H9 (cell line): ENCODE data around the gene ARHGAP24. TPM values are rescaled to one million over a fixed set of nuclear protein-coding genes. Genes with fewer than 3 reads are reported as not detected.

Source experiments
- DNase-seq: peaks from one replicate; pipeline ENCODE4 v3.0.0-alpha.2; 2017
- H2AFZ ChIP-seq: one replicate; pipeline ENCODE4 v1.6.1; 2013; ENCODE audit warnings: mild to moderate bottlenecking, low read length, control low read depth, moderate library complexity
- H2AK5ac ChIP-seq: 2 replicates; pipeline ENCODE4 v1.6.1; 2013; ENCODE audit warnings: low read length, control low read depth, mixed read lengths; ENCODE audit not compliant: insufficient read length
- H2BK120ac ChIP-seq: one replicate; pipeline ENCODE4 v1.6.1; 2013; ENCODE audit warnings: low read depth, mild to moderate bottlenecking, low read length, control low read depth, inconsistent platforms; ENCODE audit not compliant: poor library complexity, severe bottlenecking
- H2BK12ac ChIP-seq: 2 replicates; pipeline ENCODE4 v1.6.1; 2013; ENCODE audit warnings: low read length, control low read depth, mixed read lengths, low read depth; ENCODE audit not compliant: insufficient read length
- H2BK15ac ChIP-seq: 2 replicates; pipeline ENCODE4 v1.6.1; 2013; ENCODE audit warnings: low read depth, low read length, control low read depth
- H2BK20ac ChIP-seq: one replicate; pipeline ENCODE4 v1.6.1; 2013; ENCODE audit warnings: low read depth, mild to moderate bottlenecking, low read length, control low read depth, inconsistent platforms; ENCODE audit not compliant: poor library complexity, severe bottlenecking
- H2BK5ac ChIP-seq: 2 replicates; pipeline ENCODE4 v1.6.1; 2013; ENCODE audit warnings: low read length, control low read depth, mixed read lengths; ENCODE audit not compliant: insufficient read length
- H3K14ac ChIP-seq: 2 replicates; pipeline ENCODE4 v1.6.1; 2013; ENCODE audit warnings: low read length, control low read depth; ENCODE audit not compliant: insufficient read depth
- H3K18ac ChIP-seq: 2 replicates; pipeline ENCODE4 v1.6.1; 2013; ENCODE audit warnings: low read depth, mild to moderate bottlenecking, mixed read lengths, low read length, control low read depth; ENCODE audit not compliant: insufficient read length
- H3K23ac ChIP-seq: 2 replicates; pipeline ENCODE4 v1.6.1; 2013; ENCODE audit warnings: low read length, control low read depth, mixed read lengths, low read depth; ENCODE audit not compliant: insufficient read length
- H3K23me2 ChIP-seq: 2 replicates; pipeline ENCODE4 v1.6.1; 2013; ENCODE audit warnings: low read depth, mild to moderate bottlenecking, mixed read lengths, low read length, control low read depth; ENCODE audit not compliant: insufficient read length, poor library complexity, severe bottlenecking
- H3K27ac ChIP-seq: 2 replicates; pipeline ENCODE4 v1.5.1; 2013; ENCODE audit warnings: low read length, control low read depth, mixed read lengths, low read depth; ENCODE audit not compliant: insufficient read length
- H3K27me3 ChIP-seq: 2 replicates; pipeline ENCODE4 v1.6.1; 2013; ENCODE audit warnings: low read length, control low read depth, inconsistent platforms; ENCODE audit not compliant: insufficient read depth
- H3K4ac ChIP-seq: 2 replicates; pipeline ENCODE4 v1.6.1; 2013; ENCODE audit warnings: low read depth, mild to moderate bottlenecking, control low read depth, inconsistent platforms, low read length, moderate library complexity
- H3K4me1 ChIP-seq: 2 replicates; pipeline ENCODE4 v1.6.1; 2013; ENCODE audit warnings: low read length, control low read depth, inconsistent platforms; ENCODE audit not compliant: insufficient read depth
- H3K4me2 ChIP-seq: 2 replicates; pipeline ENCODE4 v1.6.1; 2013; ENCODE audit warnings: low read length, control low read depth, mixed read lengths; ENCODE audit not compliant: insufficient read length, insufficient read depth
- H3K56ac ChIP-seq: 2 replicates; pipeline ENCODE4 v1.6.1; 2013; ENCODE audit warnings: low read depth, mild to moderate bottlenecking, mixed read lengths, low read length, control low read depth; ENCODE audit not compliant: insufficient read length
- H3K79me1 ChIP-seq: 2 replicates; pipeline ENCODE4 v1.6.1; 2013; ENCODE audit warnings: low read depth, mild to moderate bottlenecking, moderate library complexity, low read length, control low read depth, inconsistent platforms; ENCODE audit not compliant: insufficient read depth, poor library complexity, severe bottlenecking
- H3K79me2 ChIP-seq: 2 replicates; pipeline ENCODE4 v1.6.1; 2013; ENCODE audit warnings: low read length, control low read depth, inconsistent platforms; ENCODE audit not compliant: insufficient read depth
- H3K9ac ChIP-seq: 2 replicates; pipeline ENCODE4 v1.6.1; 2013; ENCODE audit warnings: low read length, control low read depth, mixed read lengths; ENCODE audit not compliant: insufficient read length; ENCODE audit errors: extremely low read depth
- H3K9me3 ChIP-seq: one replicate; pipeline ENCODE4 v1.6.1; 2013; ENCODE audit warnings: low read depth, low read length, inconsistent platforms; ENCODE audit not compliant: control insufficient read depth
- H3T11ph ChIP-seq: one replicate; pipeline ENCODE4 v1.6.1; 2013; ENCODE audit warnings: mild to moderate bottlenecking, low read length, control low read depth, inconsistent platforms
- H4K20me1 ChIP-seq: one replicate; pipeline ENCODE4 v1.6.1; 2013; ENCODE audit not compliant: control insufficient read depth, insufficient read length, insufficient read depth
- H4K5ac ChIP-seq: 2 replicates; pipeline ENCODE4 v1.6.1; 2013; ENCODE audit warnings: low read depth, mild to moderate bottlenecking, mixed read lengths, low read length, control low read depth; ENCODE audit not compliant: insufficient read length
- H4K8ac ChIP-seq: replicated peaks from 2 replicates; pipeline ENCODE4 v1.6.1; 2013; ENCODE audit warnings: low read length, control low read depth, mixed read lengths, low read depth; ENCODE audit not compliant: insufficient read length
- H4K91ac ChIP-seq: 2 replicates; pipeline ENCODE4 v1.6.1; 2013; ENCODE audit warnings: low read depth, mild to moderate bottlenecking, moderate library complexity, mixed read lengths, low read length, control low read depth; ENCODE audit not compliant: insufficient read length
- H3K27ac Mint-ChIP-seq, 3 experiments: 2 replicates in 2 of 3; 3 replicates in 1 of 3; pipeline ENCODE4 v1.8.0; 2020 to 2021; ENCODE audit warnings: mixed read lengths in 3 of 3, mild to moderate bottlenecking in 1 of 3, moderate library complexity in 1 of 3
- H3K27me3 Mint-ChIP-seq: 2 replicates; pipeline ENCODE4 v1.8.0; 2021; ENCODE audit warnings: low read depth, mild to moderate bottlenecking, moderate library complexity, mixed read lengths
- H3K36me3 Mint-ChIP-seq, 3 experiments: 2 replicates in 2 of 3; 3 replicates in 1 of 3; pipeline ENCODE4 v1.8.0; 2020 to 2021; ENCODE audit warnings: low read depth in 3 of 3, mixed read lengths in 3 of 3; ENCODE audit not compliant: insufficient read depth in 1 of 3
- H3K4me1 Mint-ChIP-seq, 2 experiments: 2 replicates each; pipeline ENCODE4 v1.8.0; 2020; ENCODE audit warnings: mixed read lengths in 2 of 2
- H3K4me3 Mint-ChIP-seq, 2 experiments: 2 replicates in 1 of 2; 3 replicates in 1 of 2; pipeline ENCODE4 v1.8.0; 2020 to 2021; ENCODE audit warnings: mild to moderate bottlenecking in 2 of 2, mixed read lengths in 2 of 2, moderate library complexity in 1 of 2
- H3K9me3 Mint-ChIP-seq, 2 experiments: 2 replicates in 1 of 2; 3 replicates in 1 of 2; pipeline ENCODE4 v1.8.0; 2020; ENCODE audit warnings: mild to moderate bottlenecking in 2 of 2, mixed read lengths in 2 of 2, moderate library complexity in 1 of 2
- CTCF ChIP-seq: fragments of 200-600 bp; sonication (generic); conservative IDR thresholded peaks from 3 replicates; pipeline ENCODE4 v1.8.0; 2021; ENCODE audit warnings: antibody characterized with exemption, mild to moderate bottlenecking
- WGBS: extraction: QIAGEN DNeasy Blood & Tissue Kit; methylation state at CpG from one replicate; pipeline ENCODE4 v1.1.7; 2013; ENCODE audit warnings: missing lambda C conversion rate, low lambda C conversion rate, mixed read lengths; ENCODE audit not compliant: insufficient read length; ENCODE audit errors: extremely low coverage; 5-methylcytosine and 5-hydroxymethylcytosine counted together
- total RNA-seq: library from RNA; stranded (reverse); gene quantifications from 2 replicates; pipeline ENCODE4 v1.2.1, GENCODE V29; 2021

ARHGAP24 gene
- total RNA-seq, 1 experiment from 2014 or later = 0.37 TPM

GRCh38 chr4:85961887-85962286, 486.9 kb downstream of the ARHGAP24 start:
- Histone ChIP-seq H3K56ac (no peak overlapping the region), H3K4ac (no peak overlapping the region), H2AFZ (no peak overlapping the region), H3K27me3 (no peaks in the 10 kb centered on the region), H3K9me3 (no peaks in the 10 kb centered on the region), H4K8ac (no peak overlapping the region), H3K4me2 (no peak overlapping the region), H3K79me1 (no peaks in the 10 kb centered on the region), H2BK20ac (no peak overlapping the region), H3K23me2 (no peaks in the 10 kb centered on the region), H3K9ac (no peak overlapping the region), H3K18ac (no peak overlapping the region), H3K27ac (no peak overlapping the region), H3K79me2 (no peaks in the 10 kb centered on the region), H4K20me1 (no peaks in the 10 kb centered on the region), H2BK5ac (no peak overlapping the region), H4K91ac (no peak overlapping the region), H3K14ac (no peak overlapping the region), H3K4me1 (no peaks in the 10 kb centered on the region), H2BK12ac (no peak overlapping the region), H4K5ac (no peak overlapping the region), H2BK15ac (no peak overlapping the region; the same call in 1 of the 2 replicates), H2AK5ac (no peak overlapping the region), H2BK120ac (no peak overlapping the region), H3T11ph (no peak overlapping the region), H3K23ac (no peak overlapping the region)
- no peaks in the 10 kb centered on the region for H3K36me3 Mint-ChIP-seq
- peaks cover 0 to 3% of the 10 kb centered on the region in 2 experiments; a peak in 1 of 5 replicates for H3K9me3 Mint-ChIP-seq
- H3K27me3 Mint-ChIP-seq = no peaks in the 10 kb centered on the region; the same call in 1 of the 2 replicates
- no peak overlapping the region for H3K27ac Mint-ChIP-seq
- no CpG with 5 or more reads among the region's 4 CpGs for WGBS
- H3K4me1 Mint-ChIP-seq = peaks cover 0 to 3% of the 10 kb centered on the region in 2 experiments; a peak in 3 of 4 replicates
- H3K4me3 Mint-ChIP-seq = no peak overlapping the region
- TF ChIP-seq CTCF = no peak
- no peak for DNase-seq
